Raji (cell line): ENCODE results near the gene ABHD17C.

Source experiments
- POLR2A ChIP-seq: IDR thresholded peaks from 2 replicates; pipeline ENCODE4 v1.6.1; 2011; ENCODE audit warnings: low read depth, low read length, control low read depth; ENCODE audit not compliant: insufficient read depth

Gene ABHD17C

DNA sequence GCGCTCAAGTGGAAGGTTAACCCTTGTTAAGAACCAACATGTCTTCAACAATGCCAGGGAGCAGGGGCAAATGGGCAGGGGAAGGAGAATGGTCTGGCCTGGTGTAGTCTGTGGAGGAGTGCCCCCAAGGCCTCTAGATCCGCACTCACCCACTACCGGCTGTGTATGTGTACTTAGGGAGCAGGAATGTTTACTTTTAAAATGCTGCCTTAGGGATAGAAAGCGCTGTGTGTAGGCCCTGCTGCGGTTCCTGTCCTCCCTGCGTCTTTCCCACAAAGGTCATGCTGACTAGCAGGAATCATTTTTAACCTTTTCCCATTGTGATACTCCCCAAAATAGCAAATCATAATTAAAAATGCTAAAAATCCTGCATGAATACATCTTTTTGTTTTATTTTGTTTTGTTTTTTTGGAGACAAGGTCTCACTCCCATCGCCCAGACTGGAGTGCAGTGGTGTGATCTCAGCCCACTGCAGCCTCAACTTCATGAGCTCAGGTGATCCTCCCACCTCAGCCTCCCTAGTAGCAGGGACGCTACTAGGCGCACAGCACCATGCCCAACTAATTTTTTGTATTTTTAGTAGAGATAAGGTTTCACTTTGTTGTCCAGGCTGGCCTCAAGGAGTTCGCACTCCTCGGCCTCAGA is 48.2 kb downstream of the ABHD17C start:
- no peak for TF ChIP-seq POLR2A

DNA sequence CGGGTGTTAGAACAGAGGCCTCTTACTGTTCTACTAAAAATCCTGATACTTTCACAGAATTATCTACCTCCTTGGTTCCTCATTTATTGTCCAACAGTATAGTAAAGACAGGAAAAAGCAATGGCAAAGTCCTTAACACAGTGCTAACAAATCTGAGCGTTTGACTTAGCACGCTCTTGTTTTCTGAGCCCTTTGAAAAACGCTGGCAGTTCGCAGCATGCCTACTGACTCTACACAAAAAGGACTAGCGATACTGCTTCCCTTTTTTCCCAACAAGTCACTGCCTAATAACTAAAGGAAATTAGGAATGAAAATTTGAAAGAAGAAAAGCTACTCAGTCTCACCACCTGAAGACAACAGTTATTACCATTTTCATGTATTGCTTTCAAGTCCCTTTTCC is 49.3 kb downstream of the ABHD17C start:
- TF ChIP-seq POLR2A: no peak

DNA sequence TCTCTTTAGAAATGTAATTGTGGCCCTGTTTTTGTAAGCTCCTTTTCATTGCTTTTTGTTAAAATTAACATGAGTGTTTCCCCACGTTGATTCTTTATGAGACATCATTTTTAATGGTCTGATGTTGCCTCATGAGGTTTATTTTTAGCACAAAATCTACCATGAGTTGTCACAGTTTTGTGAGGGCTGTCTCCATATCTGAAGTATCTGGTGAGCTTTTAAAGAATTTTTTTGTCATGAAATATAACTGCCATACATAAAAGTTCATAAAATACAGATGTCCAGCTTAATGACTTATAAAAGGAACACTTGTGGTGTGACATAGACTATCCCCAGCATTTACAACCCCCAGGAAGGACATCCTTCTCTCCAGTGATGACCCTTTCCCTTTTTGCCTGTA is 49.7 kb downstream of the ABHD17C start:
- TF ChIP-seq POLR2A: no peak

DNA sequence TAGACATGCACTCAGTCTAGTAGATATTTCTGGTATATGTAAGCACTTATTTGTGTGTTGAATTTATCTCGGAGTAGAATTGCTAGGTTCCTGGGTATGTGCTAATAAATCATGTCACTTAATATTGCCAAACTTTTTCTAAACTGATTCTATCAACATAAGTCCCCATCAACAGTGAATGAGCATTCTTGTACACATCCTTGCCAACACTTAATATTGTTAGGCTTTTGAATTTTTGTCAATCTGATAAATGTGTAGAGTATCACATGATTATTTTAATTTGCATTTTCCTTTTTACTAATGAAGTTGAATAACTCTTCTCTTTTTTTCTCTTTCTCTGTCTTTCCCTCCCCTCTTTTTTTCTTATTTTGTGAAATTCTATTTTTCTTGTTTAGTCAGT is 50.8 kb downstream of the ABHD17C start:
- TF ChIP-seq POLR2A: no peak

DNA sequence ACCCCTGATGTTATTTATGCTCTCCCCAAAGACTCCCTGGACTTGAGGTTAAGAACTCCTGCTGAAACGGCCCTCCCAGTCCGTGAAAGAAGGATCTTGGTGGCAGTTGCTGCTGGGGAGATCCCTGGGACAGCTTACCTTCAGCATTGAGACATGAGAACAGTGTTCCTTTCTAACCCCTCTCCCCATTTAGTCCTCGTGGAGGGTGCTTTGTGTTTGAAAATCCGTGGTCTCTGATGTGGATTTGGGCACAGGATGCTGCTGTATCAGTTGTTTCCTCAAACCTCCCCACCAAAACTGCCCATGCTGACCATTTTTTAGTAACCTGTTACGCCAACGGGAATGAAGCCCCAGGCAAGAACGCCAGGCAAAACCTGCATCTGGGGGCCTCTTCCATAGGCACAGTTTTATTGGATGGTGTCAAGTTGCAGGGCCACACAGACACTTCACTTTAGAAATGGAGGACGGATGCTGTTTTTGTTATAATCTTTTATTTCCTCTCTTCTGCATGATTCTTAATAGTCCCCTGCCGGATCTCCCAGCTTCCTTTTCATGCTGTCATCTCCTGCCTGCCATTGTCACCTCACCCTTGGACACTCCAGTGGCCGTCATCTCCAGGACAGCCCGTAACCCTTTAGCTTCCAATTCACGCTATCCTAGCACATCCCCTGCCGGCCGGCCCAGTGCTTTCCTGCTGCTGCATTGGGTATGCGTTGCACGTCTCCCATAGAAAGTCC is 52.4 kb downstream of the ABHD17C start:
- TF ChIP-seq POLR2A: no peak

DNA sequence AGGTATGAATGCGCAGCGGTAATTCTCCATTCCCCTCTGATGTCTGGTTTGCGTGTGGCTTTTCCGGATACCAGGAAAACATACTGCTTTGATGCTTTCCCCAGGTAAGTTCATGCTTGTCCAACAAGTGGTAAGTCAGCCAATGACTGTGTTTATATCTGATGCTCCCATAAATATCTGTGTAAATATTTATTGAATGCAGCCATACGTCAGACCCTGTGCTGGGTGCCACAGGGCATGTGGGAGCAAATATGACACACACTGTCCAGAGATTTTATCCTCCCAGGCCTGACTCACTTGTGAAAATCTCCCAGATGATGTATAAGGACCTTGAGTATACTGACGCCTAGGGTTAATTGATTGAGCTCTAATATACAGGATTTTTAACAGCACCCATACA is 54.5 kb downstream of the ABHD17C start:
- no peak for TF ChIP-seq POLR2A

DNA sequence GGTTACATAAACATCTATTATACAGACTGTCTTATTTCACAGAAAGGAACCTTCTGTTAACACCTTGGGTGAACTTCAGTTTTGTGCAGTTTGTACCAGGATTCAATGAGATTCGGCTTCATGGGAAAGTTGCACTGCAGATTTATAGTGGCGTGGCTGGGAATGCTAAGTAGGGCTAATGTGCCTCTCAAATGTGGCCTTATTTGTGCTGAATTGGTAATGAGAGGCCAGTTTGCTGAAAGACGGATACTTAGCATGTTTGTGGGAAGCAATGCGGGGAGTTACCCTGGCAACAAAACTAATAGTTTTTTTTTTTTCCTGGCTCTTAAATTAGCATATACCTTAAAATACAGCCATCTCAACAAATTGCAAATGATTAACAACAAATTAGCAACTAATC is 55.5 kb downstream of the ABHD17C start:
- no peak for TF ChIP-seq POLR2A

DNA sequence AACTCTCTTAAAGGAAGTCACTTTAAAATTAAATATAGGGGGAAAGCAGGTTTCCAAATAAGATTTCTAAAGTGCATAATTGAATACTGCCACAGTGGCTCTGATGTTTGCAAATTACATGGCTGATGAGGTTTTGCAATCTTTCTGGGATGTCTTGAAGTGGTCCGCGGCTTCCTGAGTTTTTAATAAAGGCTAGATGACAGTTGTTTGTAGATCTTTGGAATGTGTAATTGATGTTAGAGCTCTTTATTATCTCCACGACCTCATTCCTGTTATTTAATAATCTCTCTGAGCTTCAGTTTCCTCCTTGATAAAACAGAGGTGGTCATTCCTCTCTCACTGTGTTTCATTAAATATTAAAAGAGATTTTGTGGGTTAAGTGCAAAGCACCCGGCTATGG is 57.1 kb downstream of the ABHD17C start:
- TF ChIP-seq POLR2A: no peak

DNA sequence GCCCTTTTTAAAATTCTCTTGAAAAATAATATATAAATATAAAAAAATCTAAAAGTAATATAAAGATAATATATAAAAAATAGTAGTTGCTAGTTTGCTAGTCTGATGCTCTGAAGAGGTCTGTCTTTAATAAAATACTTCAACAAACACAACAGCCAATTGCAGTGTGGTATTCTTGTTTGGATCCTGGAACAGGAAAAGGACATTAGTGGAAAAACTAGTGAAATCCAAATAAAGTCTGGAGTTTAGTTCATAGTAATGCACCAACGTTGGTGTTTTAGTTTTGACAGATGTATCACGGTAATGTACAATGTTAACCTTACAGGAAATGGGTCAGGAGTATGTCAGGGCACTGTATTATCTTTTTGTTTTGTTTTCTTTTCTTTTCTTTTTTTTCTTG is 58.1 kb downstream of the ABHD17C start:
- no peak for TF ChIP-seq POLR2A

DNA sequence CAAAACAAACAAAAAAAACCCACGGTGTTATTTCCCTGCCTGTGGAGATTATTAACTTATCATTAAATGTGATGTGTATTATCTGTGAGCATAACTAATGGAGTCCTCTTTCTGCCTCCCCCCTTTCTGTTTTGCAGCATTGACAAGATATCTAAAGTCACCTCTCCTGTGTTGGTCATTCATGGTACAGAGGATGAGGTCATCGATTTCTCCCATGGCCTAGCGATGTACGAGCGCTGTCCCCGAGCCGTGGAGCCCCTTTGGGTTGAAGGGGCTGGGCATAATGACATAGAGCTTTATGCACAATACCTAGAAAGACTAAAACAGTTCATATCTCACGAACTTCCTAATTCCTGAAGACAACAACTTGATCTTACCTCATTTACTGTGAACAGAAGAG is 58.9 kb downstream of the ABHD17C start:
- no peak for TF ChIP-seq POLR2A

DNA sequence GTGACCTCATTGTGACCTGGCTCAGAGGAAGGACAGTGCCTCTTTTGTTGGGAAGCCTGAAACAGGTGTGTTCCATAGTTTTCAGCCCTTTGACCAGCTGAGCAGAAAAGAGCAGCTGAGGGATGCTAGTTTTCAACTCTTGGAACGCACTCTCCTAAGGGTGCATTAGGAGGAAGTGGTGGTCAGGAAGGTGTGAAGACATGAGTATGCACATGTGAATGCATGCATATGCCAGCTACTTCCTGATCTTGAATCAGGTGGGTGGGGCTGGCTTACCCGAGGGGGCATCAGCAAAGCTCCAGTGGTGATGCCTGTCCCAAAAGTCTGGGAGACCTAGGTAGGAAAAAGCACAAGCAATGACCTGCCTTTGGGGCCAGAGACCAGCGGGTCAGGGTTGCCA is 60.8 kb downstream of the ABHD17C start:
- TF ChIP-seq POLR2A: no peak

DNA sequence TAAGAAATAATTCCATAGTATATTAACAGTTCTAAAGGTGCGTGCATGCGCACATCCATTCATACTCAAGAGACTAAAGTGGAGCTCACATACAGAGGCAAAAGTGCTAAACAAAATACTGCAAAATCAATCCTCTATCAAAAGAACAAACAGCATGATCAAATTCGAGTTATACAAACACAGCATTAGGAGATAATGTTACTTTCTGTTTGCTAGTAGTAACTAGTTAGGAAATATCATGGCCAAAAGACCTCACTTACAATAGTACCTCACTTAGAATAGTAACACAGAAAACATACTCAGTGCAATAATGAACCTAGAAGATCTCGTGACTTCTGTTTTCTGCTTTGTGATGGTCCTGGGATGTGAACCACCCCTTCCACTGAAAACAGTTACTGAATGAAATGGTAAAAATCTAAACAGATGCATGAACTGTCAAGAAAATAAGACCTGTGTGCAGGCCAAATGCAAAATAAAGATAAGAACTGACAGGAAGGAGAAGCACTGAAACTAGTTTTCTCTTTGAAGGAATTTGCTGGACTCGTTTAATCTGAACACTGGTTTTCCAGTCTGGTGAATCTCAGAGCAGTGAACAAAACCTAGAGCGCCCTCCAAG is 63.1 kb downstream of the ABHD17C start:
- no peak for TF ChIP-seq POLR2A

DNA sequence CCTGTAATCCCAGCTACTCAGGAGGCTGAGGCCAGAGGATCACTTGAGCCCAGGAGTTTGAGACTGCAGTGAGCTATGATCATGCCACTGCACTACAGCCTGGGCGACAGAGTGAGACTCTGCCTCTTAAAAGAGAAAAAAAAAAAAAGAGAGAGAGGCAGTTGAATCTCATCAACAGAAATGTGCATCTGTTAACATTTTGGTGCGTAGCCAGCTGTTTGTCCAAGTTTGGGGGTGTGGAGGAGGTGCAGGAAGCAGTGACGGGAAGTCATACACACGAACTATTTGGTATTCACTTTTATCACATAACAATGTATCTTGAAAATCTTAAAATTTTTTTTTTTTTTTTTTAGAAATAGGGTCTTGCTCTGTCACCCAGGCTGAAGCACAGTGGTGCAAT is 65.8 kb downstream of the ABHD17C start:
- TF ChIP-seq POLR2A: no peak

DNA sequence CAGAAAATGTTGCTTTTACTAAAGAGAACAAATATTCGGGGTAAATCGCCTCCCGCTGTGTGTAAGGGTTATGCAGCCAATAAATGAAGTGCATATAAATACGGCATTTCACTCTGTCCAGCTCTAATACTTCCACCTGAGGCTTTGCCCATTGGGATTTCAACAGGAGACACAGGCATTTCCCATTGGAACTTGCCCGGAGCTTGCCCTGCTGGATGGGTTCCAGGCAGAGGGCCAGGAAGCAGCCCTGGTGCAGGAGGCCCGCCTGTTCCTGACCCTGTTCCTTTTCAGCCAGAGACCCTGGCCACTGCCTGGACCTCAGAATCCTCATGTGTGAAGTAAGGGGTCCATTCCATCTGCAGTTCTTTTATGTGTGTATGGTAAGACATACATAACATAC is 66.6 kb downstream of the ABHD17C start:
- no peak for TF ChIP-seq POLR2A

DNA sequence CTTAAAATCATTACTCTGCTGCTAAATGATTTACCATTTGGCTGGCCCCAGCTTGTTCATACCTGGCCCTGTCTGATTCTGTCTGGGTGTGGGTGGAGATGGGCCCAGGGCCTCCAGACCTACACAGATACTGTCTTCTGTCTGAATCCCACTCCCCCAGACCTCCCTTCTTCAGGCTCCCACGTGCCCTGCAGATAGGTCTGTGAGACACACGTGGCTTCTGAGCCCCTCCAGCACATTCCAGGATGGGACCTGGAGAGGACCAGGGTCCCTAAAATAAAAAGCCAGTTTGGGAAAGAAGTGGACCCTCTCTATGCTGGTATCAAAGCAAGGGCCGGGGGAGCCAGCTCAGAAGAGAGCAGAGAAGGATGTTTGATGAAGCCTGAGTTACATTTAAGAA is 69.4 kb downstream of the ABHD17C start:
- TF ChIP-seq POLR2A: no peak

DNA sequence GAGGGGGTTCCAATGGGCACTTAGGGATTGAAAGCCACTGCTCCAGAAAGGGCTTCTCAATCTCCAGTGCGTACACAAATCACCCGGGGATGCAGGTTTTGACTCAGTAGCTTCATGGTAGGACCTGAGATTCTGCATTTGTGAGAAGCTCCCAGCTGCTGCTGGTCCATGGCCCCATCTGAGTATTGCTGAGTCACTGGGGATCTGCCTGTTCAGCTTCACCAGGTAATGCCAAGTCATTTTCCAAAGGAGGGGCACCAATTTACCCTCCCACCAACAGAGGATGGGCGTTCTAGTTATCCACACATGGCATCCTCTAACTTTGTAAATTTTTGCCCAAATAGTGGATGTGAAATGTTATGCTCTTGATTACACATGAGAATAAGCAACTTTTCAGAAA is 71.2 kb downstream of the ABHD17C start:
- no peak for TF ChIP-seq POLR2A

DNA sequence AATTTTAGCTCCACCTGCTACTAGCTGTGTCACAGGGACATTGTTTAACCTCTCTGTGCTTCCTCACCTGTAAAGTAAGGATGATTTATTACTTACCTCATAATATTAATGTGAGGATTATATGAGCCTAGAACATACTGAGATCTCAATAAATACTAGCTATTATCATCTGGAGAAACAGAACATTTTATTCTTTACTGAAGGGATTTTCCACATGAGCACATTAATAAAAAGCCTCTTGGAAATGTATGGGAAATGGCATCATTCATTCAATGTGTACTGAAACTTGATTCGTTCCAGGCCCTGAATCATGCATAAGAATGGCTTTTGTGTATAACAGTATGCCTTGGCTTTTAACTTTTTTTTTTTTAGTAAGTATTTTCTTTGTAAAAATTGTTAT is 73.0 kb downstream of the ABHD17C start:
- no peak for TF ChIP-seq POLR2A

DNA sequence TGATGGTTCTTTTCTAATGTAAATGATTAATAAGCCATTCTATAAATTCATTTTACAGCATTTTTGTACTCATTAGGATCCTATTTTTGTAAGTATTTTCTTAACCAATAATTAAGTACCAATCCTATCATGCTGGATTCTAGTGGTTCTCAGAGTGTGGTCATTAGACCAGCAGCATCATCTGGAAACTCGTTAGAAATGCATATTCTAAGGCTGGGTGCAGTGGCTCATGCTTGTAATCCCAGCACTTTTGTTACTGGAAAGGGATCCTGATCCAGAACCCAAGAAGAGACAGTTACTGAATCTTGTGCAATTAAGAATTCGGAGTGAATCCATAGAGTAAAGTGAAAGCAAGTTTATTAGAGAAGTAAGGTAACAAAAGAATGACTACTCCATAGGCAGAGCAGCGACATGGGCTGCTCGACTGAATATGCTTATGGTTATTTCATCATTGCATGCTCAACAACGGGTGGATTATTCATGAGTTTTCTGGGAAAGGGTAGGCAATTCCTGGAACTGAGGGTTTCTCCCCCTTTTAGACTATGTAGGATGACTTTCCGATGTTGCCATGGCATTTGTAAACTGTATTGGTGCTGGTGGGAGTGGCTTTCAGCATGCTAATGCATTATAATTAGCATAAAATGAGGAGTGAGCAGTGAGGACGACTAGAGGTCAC is 74.2 kb downstream of the ABHD17C start:
- TF ChIP-seq POLR2A: no peak
